GM12878 (cell line): ENCODE measurements around the gene KCTD16. TPM values are rescaled to one million over a fixed set of nuclear protein-coding genes. Genes with fewer than 3 reads are reported as not detected.

ENCODE experiments used
- ATAC-seq: fragments of 200-7000 bp; cut with Tn5 transposase; 3 replicates; pipeline ENCODE4 v1.9.1; 2020; ENCODE audit warnings: mild to moderate bottlenecking, moderate library complexity
- BruUV-seq: library from RNA; stranded (reverse); fragments of 400-500 nt; replicated peaks from 2 replicates; lab custom pipeline; 2021; lab: Mats Ljungman, UMichigan
- CTCF ChIA-PET: fragments of 300-600 bp; sonication (Branson Sonifier 250); formaldehyde crosslinking; extraction: SDS; loops from one replicate; lab custom pipeline; 2021; ENCODE audit warnings: inconsistent platforms; lab: Yijun Ruan, JAX
- POLR2A ChIA-PET: fragments of 350-600 bp; formaldehyde crosslinking; extraction: SDS; loops from one replicate; lab custom pipeline; 2021; ENCODE audit warnings: inconsistent platforms; lab: Charles Lee
- RAD21 ChIA-PET: fragments of 300-600 bp; sonication (Branson Sonifier 250); formaldehyde crosslinking; loops from one replicate; lab custom pipeline; 2023; ENCODE audit warnings: antibody characterized with exemption; ENCODE audit not compliant: unreplicated experiment; lab: Charles Lee
- SMC1A ChIA-PET: fragments of 300-600 bp; sonication (Branson Sonifier 250); formaldehyde crosslinking; loops from one replicate; lab custom pipeline; 2023; ENCODE audit not compliant: unreplicated experiment, uncharacterized antibody; lab: Charles Lee
- DNase-seq: peaks from one replicate; pipeline ENCODE4 v3.0.0-alpha.2; 2011; ENCODE audit warnings: low read depth, low spot score
- FAIRE-seq: peaks from 3 replicates; lab custom pipeline; 2011; peaks lifted over from hg19 to GRCh38; lab: Jason Lieb, UNC
- H2AFZ ChIP-seq: 2 replicates; pipeline ENCODE4 v1.6.0; 2011; ENCODE audit warnings: low read depth, low read length, control low read depth; ENCODE audit not compliant: control insufficient read depth
- H3K27ac ChIP-seq: 2 replicates; pipeline ENCODE4 v1.5.1; 2011; ENCODE audit warnings: control low read depth; ENCODE audit not compliant: control insufficient read depth, insufficient read depth
- H3K27me3 ChIP-seq, 2 experiments: replicated peaks in 1 of 2; 2 replicates each; pipeline versions ENCODE4 v1.6.0 to v1.6.1; 2011; ENCODE audit warnings: low read length in 1 of 2; ENCODE audit not compliant: control insufficient read depth in 2 of 2, insufficient read depth in 2 of 2
- H3K36me3 ChIP-seq, 2 experiments: 2 replicates each; pipeline ENCODE4 v1.5.1; 2011; ENCODE audit warnings: low read length in 1 of 2; ENCODE audit not compliant: control insufficient read depth in 2 of 2, insufficient read depth in 2 of 2
- H3K4me1 ChIP-seq: 2 replicates; pipeline ENCODE4 v1.6.1; 2011; ENCODE audit warnings: mild to moderate bottlenecking, low read length, moderate library complexity, mixed read lengths; ENCODE audit not compliant: control insufficient read depth, insufficient read depth
- H3K4me2 ChIP-seq: 2 replicates; pipeline ENCODE4 v1.6.0; 2011; ENCODE audit warnings: control low read depth; ENCODE audit not compliant: control insufficient read depth, insufficient read depth
- H3K4me3 ChIP-seq: fragments of 200-600 bp; sonication (generic); 2 replicates; pipeline ENCODE4 v1.5.1; 2016
- H3K79me2 ChIP-seq: 2 replicates; pipeline ENCODE4 v1.6.0; 2011; ENCODE audit warnings: low read length; ENCODE audit not compliant: control insufficient read depth, insufficient read depth
- H3K9ac ChIP-seq: 2 replicates; pipeline ENCODE4 v1.8.0; 2011; ENCODE audit warnings: low read length, control low read depth, mixed read lengths; ENCODE audit not compliant: control insufficient read depth, insufficient read depth
- H3K9me3 ChIP-seq: replicated peaks from 3 replicates; pipeline ENCODE4 v1.5.1; 2011; ENCODE audit warnings: mild to moderate bottlenecking, low read length; ENCODE audit not compliant: control insufficient read depth, insufficient read depth
- H4K20me1 ChIP-seq: 2 replicates; pipeline ENCODE4 v1.6.0; 2011; ENCODE audit not compliant: control insufficient read depth, insufficient read depth
- CEBPB ChIP-seq, 2 experiments: fragments of 150-350 bp in 1 of 2; IDR thresholded peaks; 2 replicates each; pipeline ENCODE4 v1.6.1; 2012 to 2014; ENCODE audit warnings: low read depth in 2 of 2, low read length in 2 of 2, borderline replicate concordance in 1 of 2, inconsistent platforms in 1 of 2
- CREB1 ChIP-seq: IDR thresholded peaks from 2 replicates; pipeline ENCODE4 v1.6.1; 2012; ENCODE audit warnings: low read depth, mild to moderate bottlenecking, inconsistent platforms
- GATAD2B ChIP-seq: fragments of 450-650 bp; conservative IDR thresholded peaks from 2 replicates; pipeline ENCODE4 v1.6.1; 2017; ENCODE audit warnings: low read depth, mild to moderate bottlenecking, moderate library complexity
- IKZF2 ChIP-seq, 2 experiments: fragments of 450-650 bp; IDR thresholded peaks; 2 replicates each; pipeline ENCODE4 v1.6.1; 2017; ENCODE audit warnings: mild to moderate bottlenecking in 2 of 2, moderate library complexity in 2 of 2
- MTA2 ChIP-seq: fragments of 450-650 bp; IDR thresholded peaks from 2 replicates; pipeline ENCODE4 v1.6.1; 2016; ENCODE audit warnings: low read depth, mild to moderate bottlenecking, moderate library complexity
- PKNOX1 ChIP-seq: fragments of 450-650 bp; IDR thresholded peaks from 2 replicates; pipeline ENCODE4 v1.6.1; 2016; ENCODE audit warnings: mild to moderate bottlenecking
- SMAD5 ChIP-seq: IDR thresholded peaks from 2 replicates; pipeline ENCODE4 v1.6.1; 2016; ENCODE audit warnings: antibody characterized with exemption, low read depth
- TAF1 ChIP-seq: IDR thresholded peaks from 2 replicates; pipeline ENCODE4 v1.6.1; 2011; ENCODE audit warnings: mild to moderate bottlenecking, low read depth, low read length, borderline replicate concordance
- ZBTB40 ChIP-seq: fragments of 450-650 bp; IDR thresholded peaks from 2 replicates; pipeline ENCODE4 v1.6.1; 2016; ENCODE audit warnings: mild to moderate bottlenecking, moderate library complexity, borderline replicate concordance
- ZNF384 ChIP-seq: IDR thresholded peaks from 2 replicates; pipeline ENCODE4 v1.6.1; 2012; ENCODE audit warnings: low read depth, mild to moderate bottlenecking, low read length, improper control_type of control experiment, borderline replicate concordance
- WGBS: methylation state at CpG from one replicate; pipeline ENCODE4 v1.1.6; 2016; ENCODE audit warnings: low lambda C conversion rate; ENCODE audit not compliant: insufficient replicate concordance, insufficient coverage; ENCODE audit errors: missing lambda C conversion rate; 5-methylcytosine and 5-hydroxymethylcytosine counted together
- in situ Hi-C: fragments of 300-500 bp; cut with MboI; formaldehyde crosslinking; loops from 9 replicates; pipeline ENCODE4 v1.14.3; 2018; ENCODE audit warnings: mixed read lengths
- intact Hi-C: fragments of 100-400 bp; cut with micrococcal nuclease; formaldehyde crosslinking; loops from one replicate; pipeline ENCODE4 v1.14.2; 2022; ENCODE audit not compliant: unreplicated experiment
- polyA plus RNA-seq, 11 experiments: library from polyadenylated mRNA; depleted of rRNA in 4 of 11; unstranded in 6 of 11; stranded (reverse) in 5 of 11; fragments of >200 nt; fragmentation: Nextera tagmentation in 4 of 11; fragmentation: Illumina TruSeq in 1 of 11; extraction: Ambion mirVana in 4 of 11; extraction: Trizol in 1 of 11; gene quantifications; 1 replicate in 1 of 11; 2 replicates in 10 of 11; pipeline versions ENCODE4 v1.2.1 to v1.2.3, GENCODE V29; 2011 to 2016; ENCODE audit warnings: inconsistent platforms in 2 of 11, missing spikeins in 2 of 11, low read depth in 1 of 11
- total RNA-seq, 4 experiments: library from RNA; depleted of rRNA in 3 of 4; stranded (reverse); fragments of >200 nt in 3 of 4; fragmentation: Illumina TruSeq in 1 of 4; extraction: Trizol in 1 of 4; gene quantifications; 2 replicates each; pipeline versions ENCODE4 v1.2.1 to v1.2.3, GENCODE V29; 2013 to 2021

Gene KCTD16
- total and polyA plus RNA-seq, 10 of the 15 experiments (the other 5 are each of a cell fraction or from before 2014, with no cell fraction given): 0.03 to 0.10 (median 0.06) TPM; not detected in 3

- TF ChIP-seq TAF1 (no peak), IKZF2 (IDR thresholded peaks at IDR 0.05) (no peak), CREB1 (no peak), PKNOX1 (no peak), GATAD2B (no peak)
Observed at GRCh38 chr5:144335561-144335960, 164.9 kb downstream of the KCTD16 start (continued).

- intact Hi-C loops: no loop called here
Observed at GRCh38 chr5:144336191-144336961, 165.7 kb downstream of the KCTD16 start.

More at GRCh38 chr5:144336191-144336961, 165.7 kb downstream of the KCTD16 start:
- Histone ChIP-seq H4K20me1 (no peaks in the 10 kb centered on the region), H2AFZ (no peak overlapping the region; the same call in 1 of the 2 replicates), H3K9me3 (no peaks in the 10 kb centered on the region; the same call in 2 of the 3 replicates), H3K4me1 (peaks cover 4% of the 10 kb centered on the region), H3K79me2 (no peaks in the 10 kb centered on the region), H3K36me3 (no peaks in the 10 kb centered on the region), H3K27me3 (no peaks in the 10 kb centered on the region; a peak in 1 of 4 replicates), H3K4me2 (no peak overlapping the region), H3K4me3 (no peak overlapping the region), H3K9ac (no peak overlapping the region), H3K27ac (no peak overlapping the region)
- ATAC-seq: no peak
- CTCF ChIA-PET: no interaction called here
- no peak for FAIRE-seq
- 26% methylated on average over 5 of the region's 5 CpGs for whole genome bisulfite sequencing
- TF ChIP-seq ZBTB40 (no peak), CEBPB (IDR thresholded peaks at IDR 0.05; ENCODE audit: borderline replicate concordance in 1 of 2, low read depth in 2 of 2, low read length in 2 of 2) (no peak), SMAD5 (no peak), MTA2 (no peak), ZNF384 (no peak)
- RAD21 ChIA-PET: no interaction called here
- no TSS peak for BruUV-seq
- in situ Hi-C loops: no loop called here
- POLR2A ChIA-PET: no interaction called here
- no peak for DNase-seq
- SMC1A ChIA-PET: interaction anchor here (1.1 kb wide), 1 partner anchor 110 kb away, joined by 3 read pairs; no protein-coding TSS in a partner anchor
